ENCODE results near the gene XPR1. TPM values are rescaled to one million over a fixed set of nuclear protein-coding genes. Genes with fewer than 3 reads are reported as not detected.

XPR1 gene
- total and polyA plus RNA-seq, 7 donors, result 3.7 to 19.1 (median 11.2) TPM

DNA sequence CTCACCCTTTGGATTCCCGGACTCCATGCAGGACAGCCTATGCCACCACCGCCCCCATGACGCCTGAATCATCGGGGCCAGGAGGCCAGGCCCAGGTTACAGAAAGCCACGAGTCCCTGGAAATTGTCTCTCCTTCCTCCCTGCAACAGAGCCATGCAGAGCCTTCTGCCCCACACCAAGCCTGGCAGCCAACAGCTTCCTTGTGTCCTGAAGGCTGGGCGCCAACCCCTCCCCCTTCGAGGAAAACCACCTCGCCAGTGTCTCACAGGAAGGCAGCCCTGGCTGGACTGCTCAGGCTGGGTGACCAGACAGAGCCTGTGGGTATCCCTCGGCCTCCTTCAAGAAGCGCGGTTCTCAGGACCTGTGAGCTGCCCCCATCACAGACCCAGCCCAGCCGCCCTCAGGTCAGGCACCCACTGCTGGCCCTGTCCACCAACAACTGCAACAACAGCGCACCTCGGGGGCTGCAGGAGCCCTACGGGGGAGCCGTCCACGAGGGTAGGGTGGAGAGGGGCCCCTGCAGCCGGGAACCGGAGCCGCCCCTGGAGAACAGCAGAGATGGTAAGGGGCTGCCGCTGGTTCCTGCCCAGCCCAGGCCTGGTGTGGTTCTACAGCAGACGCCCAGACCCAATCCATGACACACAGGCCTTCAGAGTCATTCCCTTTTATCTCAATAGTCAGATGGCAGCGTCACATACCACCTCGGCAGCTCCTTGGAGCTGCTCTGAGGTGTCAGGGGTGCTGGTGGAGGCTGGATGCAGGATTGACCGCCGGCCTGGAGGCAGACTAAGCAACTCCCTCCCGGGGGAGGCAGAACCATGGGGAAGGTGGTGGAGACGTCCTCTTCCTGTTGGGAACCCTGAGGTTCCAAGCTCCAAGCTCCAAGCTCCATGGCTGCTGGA, 304.5 kb downstream of the XPR1 start:
- ATAC-seq, result no peak
- H3K9me3 ChIP-seq, result no peaks in the 10 kb centered on the region
- H3K4me1 ChIP-seq, result peaks cover under 1% of the 10 kb centered on the region
- no peak for DNase-seq
- intact Hi-C loops (cut with DNase I), result no loop called here
- TF ChIP-seq, protein P1, sequence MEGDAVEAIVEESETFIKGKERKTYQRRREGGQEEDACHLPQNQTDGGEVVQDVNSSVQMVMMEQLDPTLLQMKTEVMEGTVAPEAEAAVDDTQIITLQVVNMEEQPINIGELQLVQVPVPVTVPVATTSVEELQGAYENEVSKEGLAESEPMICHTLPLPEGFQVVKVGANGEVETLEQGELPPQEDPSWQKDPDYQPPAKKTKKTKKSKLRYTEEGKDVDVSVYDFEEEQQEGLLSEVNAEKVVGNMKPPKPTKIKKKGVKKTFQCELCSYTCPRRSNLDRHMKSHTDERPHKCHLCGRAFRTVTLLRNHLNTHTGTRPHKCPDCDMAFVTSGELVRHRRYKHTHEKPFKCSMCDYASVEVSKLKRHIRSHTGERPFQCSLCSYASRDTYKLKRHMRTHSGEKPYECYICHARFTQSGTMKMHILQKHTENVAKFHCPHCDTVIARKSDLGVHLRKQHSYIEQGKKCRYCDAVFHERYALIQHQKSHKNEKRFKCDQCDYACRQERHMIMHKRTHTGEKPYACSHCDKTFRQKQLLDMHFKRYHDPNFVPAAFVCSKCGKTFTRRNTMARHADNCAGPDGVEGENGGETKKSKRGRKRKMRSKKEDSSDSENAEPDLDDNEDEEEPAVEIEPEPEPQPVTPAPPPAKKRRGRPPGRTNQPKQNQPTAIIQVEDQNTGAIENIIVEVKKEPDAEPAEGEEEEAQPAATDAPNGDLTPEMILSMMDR (IDR thresholded peaks at IDR 0.05), result no peak
- H3K4me3 ChIP-seq, result no peak overlapping the region
- no peaks in the 10 kb centered on the region for H3K27me3 ChIP-seq (ENCODE audit: insufficient read depth in 3 of 3, low read length in 2 of 3)
- H3K36me3 ChIP-seq (ENCODE audit: insufficient read depth in 1 of 2, low read depth in 1 of 2), result no peaks in the 10 kb centered on the region
- 88 to 90% (median 90%) methylated on average over 28 of the region's 28 CpGs for WGBS, 3 donors
- no peak overlapping the region for H3K27ac ChIP-seq

DNA sequence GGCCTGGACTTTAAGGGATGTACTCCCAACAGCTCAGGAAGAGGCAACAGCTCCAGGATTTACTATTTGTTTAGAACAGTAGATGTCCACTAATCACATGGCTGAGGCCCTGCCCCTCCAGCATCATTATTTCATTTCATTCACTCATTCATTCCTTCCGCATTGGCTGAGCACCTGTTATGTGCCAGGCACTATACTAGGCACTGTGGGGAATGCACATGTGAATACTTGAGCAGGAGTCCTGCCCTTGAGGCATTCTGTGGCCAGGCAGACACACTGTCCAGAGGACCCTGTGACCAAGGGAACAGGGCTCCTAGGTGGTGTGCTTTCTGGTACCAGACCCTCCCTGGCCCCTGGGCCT, 305.2 kb downstream of the XPR1 start:
- H3K27me3 ChIP-seq (ENCODE audit: insufficient read depth in 3 of 3, low read length in 2 of 3), result no peaks in the 10 kb centered on the region
- 64 to 70% (median 65%) methylated on average over 1 of the region's 1 CpG for WGBS, 3 donors
- no peak overlapping the region for H3K27ac ChIP-seq
- TF ChIP-seq, protein P1 (IDR thresholded peaks at IDR 0.05), result no peak
- no peaks in the 10 kb centered on the region for H3K9me3 ChIP-seq
- ATAC-seq (no peak), DNase-seq (no peak)
- no peaks in the 10 kb centered on the region for H3K36me3 ChIP-seq (ENCODE audit: insufficient read depth in 1 of 2, low read depth in 1 of 2)
- no peaks in the 10 kb centered on the region for H3K4me1 ChIP-seq
- intact Hi-C loops (cut with DNase I), result no loop called here
- no peak overlapping the region for H3K4me3 ChIP-seq

DNA sequence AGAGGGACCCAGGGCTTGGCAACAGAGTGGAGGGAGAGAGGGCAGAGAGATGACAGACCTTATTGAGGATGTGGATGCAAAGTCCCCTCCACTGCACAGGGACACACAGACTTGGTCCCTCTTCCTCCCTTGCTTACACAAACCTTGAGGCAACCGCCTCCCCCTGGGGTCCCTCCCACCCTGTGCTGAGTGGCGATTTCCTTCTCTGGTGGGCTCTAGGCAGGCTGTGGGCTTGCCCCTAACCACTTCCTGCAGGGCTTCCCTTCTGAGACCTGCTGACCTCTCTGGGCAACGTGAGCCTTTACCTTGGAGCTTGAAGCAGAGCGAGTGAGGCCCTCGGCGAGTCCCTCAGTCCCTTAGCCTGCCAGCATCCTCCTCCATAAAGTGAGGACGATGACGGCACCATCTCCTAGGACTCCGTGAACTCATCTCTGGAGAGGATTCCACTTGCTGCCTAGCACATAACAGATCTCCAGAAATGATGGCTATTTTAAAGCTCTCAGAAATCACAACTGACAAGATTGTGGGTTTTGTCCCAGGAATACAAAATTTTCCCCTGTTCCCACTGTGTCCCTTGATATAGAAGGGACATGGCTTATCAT, 305.9 kb downstream of the XPR1 start:
- intact Hi-C loops (cut with DNase I), result no loop called here
- TF ChIP-seq, protein P1 (IDR thresholded peaks at IDR 0.05), result no peak
- Histone ChIP-seq H3K4me3 (no peak overlapping the region), H3K36me3 (ENCODE audit: insufficient read depth in 1 of 2, low read depth in 1 of 2) (no peaks in the 10 kb centered on the region), H3K4me1 (no peaks in the 10 kb centered on the region), H3K27ac (no peak overlapping the region), H3K9me3 (no peaks in the 10 kb centered on the region), H3K27me3 (ENCODE audit: insufficient read depth in 3 of 3, low read length in 2 of 3) (no peaks in the 10 kb centered on the region)
- WGBS, 3 donors, result 79 to 88% (median 83%) methylated on average over 9 of the region's 9 CpGs
- DNase-seq (no peak), ATAC-seq (no peak)

DNA sequence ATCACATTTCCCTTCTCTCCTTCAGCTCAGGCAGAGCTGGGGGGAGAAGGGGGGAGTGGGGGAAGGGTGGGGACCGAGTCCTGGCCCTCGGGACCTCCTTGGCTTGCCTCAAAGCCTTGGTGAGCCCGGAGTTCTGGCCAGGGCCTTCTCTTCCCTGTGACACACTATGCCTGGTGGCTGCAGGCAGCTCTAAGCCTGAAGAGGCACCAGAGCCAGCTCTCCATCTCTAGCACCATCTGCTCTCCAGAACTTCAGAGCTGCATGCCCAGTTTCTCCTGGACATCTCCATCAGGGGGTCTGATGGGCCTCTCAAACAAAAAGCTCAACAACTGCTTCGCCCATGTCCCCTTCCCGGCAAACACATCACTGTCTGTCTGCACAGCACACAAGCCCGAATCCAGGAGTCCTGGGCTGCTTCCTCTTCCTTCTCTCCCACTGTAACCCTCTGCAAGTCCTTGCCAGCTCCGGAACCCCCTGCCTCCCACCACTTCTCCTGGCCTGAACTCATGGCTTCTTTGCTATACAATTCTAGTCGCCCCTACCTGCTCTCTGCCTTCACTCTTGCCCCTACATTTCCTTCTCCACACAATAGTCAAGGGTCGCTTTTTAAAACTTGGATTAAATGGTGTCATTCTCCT, 307.4 kb downstream of the XPR1 start:
- WGBS, 3 donors, result 67 to 83% (median 70%) methylated on average over 8 to 9 of the region's 9 CpGs
- Histone ChIP-seq H3K9me3 (no peaks in the 10 kb centered on the region), H3K4me1 (no peaks in the 10 kb centered on the region), H3K27ac (no peak overlapping the region), H3K27me3 (ENCODE audit: insufficient read depth in 3 of 3, low read length in 2 of 3) (no peaks in the 10 kb centered on the region), H3K36me3 (ENCODE audit: insufficient read depth in 1 of 2, low read depth in 1 of 2) (no peaks in the 10 kb centered on the region), H3K4me3 (no peak overlapping the region)
- TF ChIP-seq, protein P1 (IDR thresholded peaks at IDR 0.05), result no peak
- no peak for DNase-seq
- intact Hi-C loops (cut with DNase I), result no loop called here
- ATAC-seq, result no peak

All from psoas muscle (tissue), 8 donors.